Thyroid gland (tissue), 4 donors: Measurements from ENCODE around the gene SLC35F6. TPM values are rescaled to one million over a fixed set of nuclear protein-coding genes. Genes with fewer than 3 reads are reported as not detected.

Experiments
- DNase-seq, 2 donors: peaks; one replicate each; pipeline ENCODE4 v3.0.0-alpha.2; 2019
- H3K27ac ChIP-seq, 3 donors: fragments of 200-600 bp; sonication (generic); 1 replicate in 2 of 3; 2 replicates in 1 of 3; pipeline ENCODE4 v1.5.1; 2016 to 2019; ENCODE audit warnings: mild to moderate bottlenecking in 1 of 3, moderate library complexity in 1 of 3
- H3K27me3 ChIP-seq: fragments of 200-600 bp; sonication (generic); one replicate; pipeline ENCODE4 v1.5.1; 2019
- H3K36me3 ChIP-seq, 2 donors: fragments of 200-600 bp; sonication (generic); one replicate each; pipeline ENCODE4 v1.5.1; 2016 to 2019
- H3K4me1 ChIP-seq, 2 donors: fragments of 200-600 bp; sonication (generic); one replicate each; pipeline ENCODE4 v1.5.1; 2017 to 2019
- H3K4me3 ChIP-seq, 3 donors: fragments of 200-600 bp; sonication (generic); replicated peaks in 1 of 3; 1 replicate in 2 of 3; 2 replicates in 1 of 3; pipeline ENCODE4 v1.5.1; 2016; ENCODE audit warnings: mild to moderate bottlenecking in 1 of 3
- H3K9me3 ChIP-seq: fragments of 200-600 bp; sonication (generic); one replicate; pipeline ENCODE4 v1.5.1; 2017
- CTCF ChIP-seq, 6 experiments: fragments of 200-600 bp in 3 of 6; fragments of 450-650 bp in 3 of 6; sonication (generic) in 3 of 6; IDR thresholded peaks; one replicate each; pipeline ENCODE4 v1.5.1; 2016 to 2019; ENCODE audit warnings: antibody characterized with exemption in 6 of 6, mild to moderate bottlenecking in 2 of 6, inconsistent platforms in 1 of 6, moderate library complexity in 1 of 6
- POLR2A ChIP-seq, 2 donors: fragments of 450-650 bp; IDR thresholded peaks; one replicate each; pipeline ENCODE4 v1.6.1; 2017; ENCODE audit warnings: antibody characterized with exemption in 2 of 2, mild to moderate bottlenecking in 2 of 2, moderate library complexity in 1 of 2
- WGBS, 2 donors: methylation state at CpG; one replicate each; pipeline ENCODE4 v1.1.5; 2017; 5-methylcytosine and 5-hydroxymethylcytosine counted together
- intact Hi-C: fragments of 100-400 bp; cut with DNase I; formaldehyde crosslinking; loops from one replicate; pipeline ENCODE4 v1.15.1; 2023
- total RNA-seq, 4 donors: library from RNA; depleted of rRNA; stranded (reverse); fragments of >200 nt; gene quantifications; one replicate each; pipeline ENCODE4 v1.2.3, GENCODE V29; 2016

SLC35F6 gene
- total RNA-seq, 4 donors from 2014 or later = 73.1 to 91.2 (median 80.7) TPM

GRCh38 chr2:26717362-26717761 lies 46.7 kb upstream of the SLC35F6 start:
- peak overlapping the region; percentile 13 to 60 (median 25) for H3K27ac ChIP-seq
- TF ChIP-seq POLR2A (IDR thresholded peaks at IDR 0.05) = no peak
- no peaks in the 10 kb centered on the region for H3K36me3 ChIP-seq
- no peaks in the 10 kb centered on the region for H3K9me3 ChIP-seq
- peak; percentile 33 to 55 for DNase-seq
- 42 to 65% methylated on average over 3 to 5 of the region's 5 CpGs for WGBS, 2 donors
- H3K27me3 ChIP-seq = no peaks in the 10 kb centered on the region
- peaks cover 40 to 56% of the 10 kb centered on the region in 2 donors for H3K4me1 ChIP-seq
- H3K4me3 ChIP-seq = no peak overlapping the region
- intact Hi-C loops = no loop called here

GRCh38 chr2:26718949-26719686 lies 45.0 kb upstream of the SLC35F6 start:
- H3K4me3 ChIP-seq = no peak overlapping the region
- no peaks in the 10 kb centered on the region for H3K36me3 ChIP-seq
- intact Hi-C loops = no loop called here
- no peak for TF ChIP-seq CTCF (IDR thresholded peaks at IDR 0.05)
- DNase-seq = no peak
- 73 to 91% methylated on average over 6 of the region's 6 CpGs for WGBS, 2 donors
- H3K27ac ChIP-seq = peak overlapping the region in 2 of 3 donors; percentile 89 to 96
- peaks cover 37 to 56% of the 10 kb centered on the region in 2 donors for H3K4me1 ChIP-seq
- H3K27me3 ChIP-seq = no peaks in the 10 kb centered on the region
- no peaks in the 10 kb centered on the region for H3K9me3 ChIP-seq

- TF ChIP-seq POLR2A (IDR thresholded peaks at IDR 0.05) (peak in 1 of 2 donors; percentile 41), CTCF (IDR thresholded peaks at IDR 0.05) (no peak)
- Histone ChIP-seq H3K36me3 (no peaks in the 10 kb centered on the region), H3K27ac (peak overlapping the region; percentile 79 to 96 (median 89)), H3K4me1 (peaks cover 47 to 68% of the 10 kb centered on the region in 2 donors), H3K4me3 (no peak overlapping the region), H3K27me3 (no peaks in the 10 kb centered on the region), H3K9me3 (no peaks in the 10 kb centered on the region)
- intact Hi-C loops = no loop called here
- WGBS, 2 donors = 43 to 57% methylated on average over 6 to 7 of the region's 7 CpGs
- peak; percentile 95 to 96 for DNase-seq
Observed at GRCh38 chr2:26720322-26721114, 43.6 kb upstream of the SLC35F6 start.

GRCh38 chr2:26721115-26722032 lies 42.7 kb upstream of the SLC35F6 start:
- no peak for TF ChIP-seq POLR2A (IDR thresholded peaks at IDR 0.05)
- H3K4me1 ChIP-seq = peaks cover 47 to 71% of the 10 kb centered on the region in 2 donors
- no peak overlapping the region for H3K4me3 ChIP-seq
- H3K27me3 ChIP-seq = no peaks in the 10 kb centered on the region
- no peaks in the 10 kb centered on the region for H3K36me3 ChIP-seq
- H3K27ac ChIP-seq = peak overlapping the region; percentile 79 to 96 (median 89)
- DNase-seq = peak; percentile 45 to 52
- intact Hi-C loops = no loop called here
- WGBS, 2 donors = 84 to 85% methylated on average over 11 to 12 of the region's 12 CpGs
- H3K9me3 ChIP-seq = no peaks in the 10 kb centered on the region

- Histone ChIP-seq H3K27me3 (no peaks in the 10 kb centered on the region), H3K4me3 (no peak overlapping the region), H3K4me1 (peaks cover 47 to 68% of the 10 kb centered on the region in 2 donors), H3K9me3 (no peaks in the 10 kb centered on the region), H3K36me3 (no peaks in the 10 kb centered on the region), H3K27ac (peak overlapping the region in 2 of 3 donors; percentile 89 to 96)
- intact Hi-C loops = no loop called here
- TF ChIP-seq CTCF (IDR thresholded peaks at IDR 0.05) (no peak), POLR2A (IDR thresholded peaks at IDR 0.05) (no peak)
- DNase-seq = no peak
- WGBS, 2 donors = 97 to 100% methylated on average over 1 of the region's 1 CpG
Observed at GRCh38 chr2:26722328-26722727, 41.8 kb upstream of the SLC35F6 start.
